HL-60 (cell line): ENCODE measurements around the gene RBBP4.

Experiments used
- DNase-seq, 2 experiments: peaks; one replicate each; pipeline ENCODE4 v3.0.0-alpha.2; 2010 to 2020; ENCODE audit warnings: low read depth in 1 of 2, low spot score in 1 of 2
- H3K27ac ChIP-seq: fragments of 250-450 bp; sonication (Bioruptor Pico); replicated peaks from 2 replicates; pipeline ENCODE4 v1.5.1; 2020; ENCODE audit warnings: mild to moderate bottlenecking, moderate library complexity
- H3K27me3 ChIP-seq: fragments of 250-450 bp; sonication (Bioruptor Pico); 2 replicates; pipeline ENCODE4 v1.5.1; 2021; ENCODE audit warnings: mild to moderate bottlenecking, moderate library complexity; ENCODE audit not compliant: insufficient read depth, poor library complexity, severe bottlenecking
- H3K4me3 ChIP-seq: replicated peaks from 2 replicates; pipeline ENCODE4 v1.5.1; 2011; ENCODE audit warnings: mild to moderate bottlenecking, control low read depth, low read length; ENCODE audit not compliant: insufficient read depth
- CTCF ChIP-seq: IDR thresholded peaks from one replicate; pipeline ENCODE4 v1.5.1; 2011; ENCODE audit warnings: low read length, control low read depth, inconsistent platforms; ENCODE audit not compliant: insufficient read depth
- GABPA ChIP-seq: IDR thresholded peaks from 2 replicates; pipeline ENCODE4 v1.6.1; 2012; ENCODE audit warnings: low read depth
- POLR2AphosphoS5 ChIP-seq: IDR thresholded peaks from 2 replicates; pipeline ENCODE4 v1.6.1; 2012; ENCODE audit warnings: low read depth
- REST ChIP-seq: IDR thresholded peaks from 2 replicates; pipeline ENCODE4 v1.6.1; 2012; ENCODE audit warnings: low read depth; ENCODE audit not compliant: insufficient replicate concordance
- SPI1 ChIP-seq: IDR thresholded peaks from 2 replicates; pipeline ENCODE4 v1.6.1; 2012; ENCODE audit warnings: low read depth, mild to moderate bottlenecking, borderline replicate concordance

The RBBP4 gene

GRCh38 chr1:32724678-32725614 is 73.9 kb downstream of the RBBP4 start:
- TF ChIP-seq POLR2AphosphoS5, result peak; percentile 57; the same call in 1 of the 2 replicates
- no peak for TF ChIP-seq SPI1
- TF ChIP-seq CTCF, result no peak
- TF ChIP-seq GABPA, result no peak
- DNase-seq, result peak; percentile 69 to 71
- Histone ChIP-seq H3K27me3 (no peaks in the 10 kb centered on the region), H3K27ac (no peak overlapping the region), H3K4me3 (no peak overlapping the region)

- DNase-seq, result peak in 1 of 2 experiments; percentile 47
- no peak for TF ChIP-seq GABPA
- TF ChIP-seq REST, result no peak
- TF ChIP-seq CTCF, result no peak
- no peak for TF ChIP-seq POLR2AphosphoS5
- no peak for TF ChIP-seq SPI1
- no peaks in the 10 kb centered on the region for H3K27me3 ChIP-seq
- H3K27ac ChIP-seq, result no peak overlapping the region
- H3K4me3 ChIP-seq, result no peak overlapping the region
Measured at GRCh38 chr1:32725615-32725982, 74.6 kb downstream of the RBBP4 start.

GRCh38 chr1:32727876-32728275 is 76.9 kb downstream of the RBBP4 start:
- H3K27me3 ChIP-seq, result no peaks in the 10 kb centered on the region
- no peak overlapping the region for H3K4me3 ChIP-seq
- DNase-seq, result no peak
- no peak overlapping the region for H3K27ac ChIP-seq
- TF ChIP-seq POLR2AphosphoS5 (no peak), CTCF (no peak), GABPA (no peak), REST (no peak), SPI1 (no peak)
